ENCODE data around the gene GRIK1.

- TF ChIP-seq EZH2phosphoT487 (IDR thresholded peaks at IDR 0.05; ENCODE audit: borderline replicate concordance): no peak
- TF ChIP-seq CTCF (conservative IDR thresholded peaks at IDR 0.05; ENCODE audit: low read length): no peak
Measured at GRCh38 chr21:29748391-29749167, 191.2 kb downstream of the GRIK1 start.

Data from Loucy (cell line).